HCEC 1CT (cell line): ENCODE data around the gene LTBP2.

Source experiments
- DNase-seq: peaks from one replicate; pipeline ENCODE4 v3.0.0-alpha.2; 2017

LTBP2 gene

GRCh38 chr14:74586681-74587362, 25.2 kb downstream of the LTBP2 start:
- no peak for DNase-seq

GRCh38 chr14:74585406-74586335, 26.4 kb downstream of the LTBP2 start:
- no peak for DNase-seq

- no peak for DNase-seq
These were observed 27.1 kb downstream of the LTBP2 start for GRCh38 chr14:74584951-74585350.

GRCh38 chr14:74583689-74584434, 28.2 kb downstream of the LTBP2 start:
- peak; percentile 63 for DNase-seq

GRCh38 chr14:74582910-74583581, 29.0 kb downstream of the LTBP2 start:
- peak; percentile 38 for DNase-seq

DNA sequence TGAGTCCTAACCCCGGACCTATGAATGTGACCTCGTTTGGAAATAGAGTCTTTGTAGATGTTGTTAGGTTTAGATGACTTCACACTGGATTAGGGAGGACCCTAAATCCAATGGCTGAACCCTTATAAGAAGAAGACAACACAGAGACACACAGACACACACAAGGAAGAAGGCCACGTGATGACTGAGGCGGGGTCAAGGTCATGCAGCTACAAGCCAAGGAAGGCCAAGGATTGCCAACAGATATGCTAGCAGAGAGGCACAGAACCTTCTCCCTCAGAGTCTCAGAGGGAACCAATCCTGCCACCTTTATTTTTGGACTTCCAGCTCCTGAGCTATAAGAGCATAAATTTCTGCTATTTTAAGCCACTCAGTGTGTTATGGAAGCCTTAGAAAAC, 31.8 kb downstream of the LTBP2 start:
- no peak for DNase-seq

DNA sequence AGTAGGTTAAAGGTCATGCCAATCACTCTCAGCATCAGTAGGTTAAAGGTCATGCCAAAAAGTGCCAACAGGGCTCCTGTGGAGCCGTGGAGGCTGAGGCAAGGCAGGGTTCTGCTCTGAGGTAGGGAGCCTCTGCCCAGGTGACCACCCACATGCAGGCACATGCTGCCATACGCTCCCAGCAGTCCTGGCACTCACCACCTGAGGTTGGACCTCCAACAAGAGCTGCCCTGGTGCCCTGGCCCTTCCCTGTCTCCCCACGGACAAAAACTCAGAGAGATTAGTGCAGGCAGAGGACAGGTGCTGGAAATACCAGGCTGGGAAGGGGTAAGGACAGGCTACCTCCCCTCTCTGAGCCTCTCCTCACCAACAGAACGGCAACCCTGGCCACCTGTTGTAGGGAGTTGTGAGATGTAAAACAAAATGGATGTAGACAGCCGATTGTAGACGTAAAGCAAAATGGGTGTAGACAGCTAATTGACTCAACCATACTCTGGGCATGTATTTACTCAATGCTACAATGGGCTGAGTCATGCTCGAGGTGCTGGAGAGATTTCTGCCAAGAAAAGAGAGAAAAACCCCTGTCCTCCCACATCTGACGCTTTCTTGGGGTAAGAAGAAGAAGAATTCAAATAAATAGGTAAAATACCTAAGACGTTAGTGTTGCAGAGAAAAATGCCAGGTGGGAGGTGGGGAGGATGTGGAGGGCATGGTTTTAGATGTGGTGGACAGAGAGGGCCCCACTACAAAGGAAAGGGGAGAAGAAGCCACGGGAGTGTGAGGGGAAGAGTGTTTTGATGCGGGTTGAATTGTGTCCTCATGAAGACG, 32.4 kb downstream of the LTBP2 start:
- DNase-seq = peak; percentile 82

DNA sequence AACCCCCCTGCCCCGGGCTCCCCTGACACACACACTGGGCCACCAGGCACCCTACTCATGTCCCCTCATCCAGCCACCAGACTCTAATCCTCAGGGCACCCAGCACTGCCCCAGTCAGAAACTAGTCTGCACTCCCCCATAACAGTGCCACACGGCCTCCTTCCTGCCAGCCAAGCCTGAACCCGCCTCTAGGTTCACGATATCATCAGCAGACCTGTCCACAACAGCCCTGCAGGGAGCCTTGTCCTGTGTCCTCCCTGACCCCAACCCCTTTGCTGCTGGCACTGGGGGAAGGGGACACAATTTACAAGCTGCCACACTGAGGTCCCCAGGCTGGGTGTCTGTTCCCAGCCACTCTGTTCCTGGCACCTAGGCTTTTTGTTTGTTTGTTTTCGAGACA, 33.6 kb downstream of the LTBP2 start:
- no peak for DNase-seq

DNA sequence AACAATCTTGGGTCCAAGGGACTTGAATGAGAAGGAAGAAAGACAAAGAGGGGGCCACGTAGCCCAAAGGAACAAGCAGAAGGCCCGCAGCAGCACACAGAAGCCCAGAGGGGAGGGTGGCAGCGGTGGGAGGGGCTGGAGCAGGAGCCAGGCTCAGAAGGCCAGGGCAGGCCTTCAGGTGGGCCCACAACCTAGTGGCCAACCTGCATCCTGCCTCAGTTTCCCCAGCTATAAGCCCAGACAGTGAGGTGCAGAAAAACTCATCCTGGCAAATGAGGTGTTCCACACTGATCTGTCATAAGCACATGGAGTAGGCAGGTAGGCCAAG, 34.1 kb downstream of the LTBP2 start:
- no peak for DNase-seq

GRCh38 chr14:74577247-74577947, 34.6 kb downstream of the LTBP2 start:
- no peak for DNase-seq

GRCh38 chr14:74575936-74576335, 36.1 kb downstream of the LTBP2 start:
- DNase-seq = no peak

GRCh38 chr14:74575507-74575906, 36.5 kb downstream of the LTBP2 start:
- no peak for DNase-seq

DNA sequence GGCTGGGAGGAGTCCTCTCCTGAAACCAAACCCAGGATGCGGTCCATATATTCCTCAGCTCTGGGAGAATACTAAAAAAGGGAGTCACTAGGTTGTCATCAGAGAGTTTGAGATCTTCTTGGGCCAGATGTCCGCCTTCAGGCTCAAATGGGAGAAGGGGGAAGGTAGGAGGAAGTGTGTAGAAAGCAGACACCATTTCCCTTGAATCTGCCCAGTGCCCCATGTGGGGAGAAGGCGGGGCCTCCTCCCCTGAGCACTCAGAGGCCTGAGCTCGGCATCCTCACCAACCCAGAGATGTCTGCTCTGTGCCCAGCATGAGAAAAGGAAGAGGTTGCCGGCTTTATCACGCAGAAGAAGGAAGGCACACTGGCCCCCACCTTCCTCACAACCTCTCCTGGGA, 37.3 kb downstream of the LTBP2 start:
- DNase-seq = no peak

- DNase-seq = no peak
These were observed 38.0 kb downstream of the LTBP2 start for GRCh38 chr14:74574090-74574433.

- no peak for DNase-seq
These were observed 38.5 kb downstream of the LTBP2 start for GRCh38 chr14:74573421-74574089.

DNA sequence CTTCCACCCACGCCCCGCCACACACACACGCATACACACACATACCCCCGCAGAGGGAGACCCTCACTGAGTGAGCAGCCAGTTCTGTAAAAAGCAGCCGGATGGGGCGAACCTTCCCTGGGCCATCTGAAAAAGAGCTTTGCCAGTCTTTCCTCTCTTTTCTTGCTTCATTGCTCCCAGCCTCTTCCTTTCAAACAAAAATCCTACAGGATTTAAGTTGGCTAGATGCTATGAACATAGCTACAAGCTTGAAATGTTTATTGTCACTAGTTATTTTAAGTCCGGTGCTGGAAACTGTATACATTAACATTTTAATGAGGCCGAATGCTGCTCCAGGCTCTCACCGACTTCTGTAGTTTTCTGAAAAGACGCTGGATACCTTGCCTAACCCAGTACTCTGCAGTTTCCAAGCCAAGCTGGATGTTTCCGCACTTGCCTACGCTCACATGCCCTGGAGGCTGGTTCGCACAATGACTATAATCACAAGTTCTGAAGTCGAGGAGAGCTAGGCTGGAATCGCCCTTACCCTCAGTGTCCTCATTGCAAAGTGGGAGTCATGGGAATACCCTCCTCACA, 39.2 kb downstream of the LTBP2 start:
- DNase-seq = peak; percentile 16

GRCh38 chr14:74571901-74572725, 39.9 kb downstream of the LTBP2 start:
- peak; percentile 100 for DNase-seq

DNA sequence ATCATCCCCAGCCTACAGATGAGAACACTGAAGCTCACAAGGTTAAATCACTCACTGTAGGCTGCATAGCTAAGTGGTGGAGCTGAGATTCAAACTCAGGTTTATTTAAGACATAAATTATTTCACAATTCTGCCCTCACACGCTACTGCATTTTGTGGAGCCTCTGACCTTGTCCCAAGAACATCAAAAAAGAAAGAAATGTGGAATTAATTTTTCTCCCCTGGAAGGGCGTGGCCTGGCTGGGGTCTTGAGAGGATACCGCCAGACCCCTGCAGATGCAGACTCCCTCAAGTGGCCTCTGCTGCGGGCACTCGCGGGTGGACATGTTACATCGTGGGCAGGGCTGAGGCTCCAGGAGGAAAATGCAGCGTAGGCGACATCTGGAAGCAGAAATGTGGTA, 40.6 kb downstream of the LTBP2 start:
- DNase-seq = peak; percentile 72

- no peak for DNase-seq
These were observed 41.3 kb downstream of the LTBP2 start for GRCh38 chr14:74570696-74571095.
